OCI-LY1 (cell line): ENCODE measurements around the gene DPRX.

Experiments used
- H2AFZ ChIP-seq: fragments of 200-600 bp; sonication (generic), shearing (Covaris generic); 2 replicates; pipeline ENCODE4 v1.6.0; 2014; ENCODE audit warnings: antibody characterized with exemption, mild to moderate bottlenecking, low read length
- H3F3A ChIP-seq: fragments of 200-600 bp; sonication (generic), shearing (Covaris generic); 2 replicates; pipeline ENCODE4 v1.6.0; 2014; ENCODE audit warnings: mild to moderate bottlenecking, antibody characterized with exemption, low read length, moderate library complexity; ENCODE audit not compliant: insufficient read depth
- H3K27ac ChIP-seq: fragments of 200-600 bp; sonication (generic); 2 replicates; pipeline ENCODE4 v1.5.1; 2014; ENCODE audit warnings: low read length, mixed run types, mild to moderate bottlenecking, low read depth; ENCODE audit not compliant: poor library complexity, severe bottlenecking
- H3K27me3 ChIP-seq: fragments of 200-600 bp; sonication (generic); 2 replicates; pipeline ENCODE4 v1.6.0; 2014; ENCODE audit warnings: antibody characterized with exemption, mild to moderate bottlenecking, low read length, moderate library complexity; ENCODE audit not compliant: insufficient read depth
- H3K36me3 ChIP-seq: fragments of 200-600 bp; sonication (generic); 2 replicates; pipeline ENCODE4 v1.6.1; 2014; ENCODE audit warnings: mild to moderate bottlenecking, antibody characterized with exemption, low read length, moderate library complexity, mixed read lengths; ENCODE audit not compliant: insufficient read depth
- H3K4me1 ChIP-seq: fragments of 200-600 bp; sonication (generic); 2 replicates; pipeline ENCODE4 v1.5.1; 2014; ENCODE audit warnings: mild to moderate bottlenecking, low read length, moderate library complexity; ENCODE audit not compliant: insufficient read depth, severe bottlenecking
- H3K4me2 ChIP-seq: fragments of 200-600 bp; sonication (generic), shearing (Covaris generic); 2 replicates; pipeline ENCODE4 v1.6.1; 2014; ENCODE audit warnings: low read length
- H3K4me3 ChIP-seq: fragments of 200-600 bp; sonication (generic); 2 replicates; pipeline ENCODE4 v1.5.1; 2014; ENCODE audit warnings: low read length, low read depth, mild to moderate bottlenecking, mixed read lengths; ENCODE audit not compliant: poor library complexity, severe bottlenecking
- H3K79me2 ChIP-seq: fragments of 200-600 bp; shearing (Covaris generic); 2 replicates; pipeline ENCODE4 v1.6.1; 2016; ENCODE audit warnings: mixed run types, low read length, mixed read lengths; ENCODE audit not compliant: insufficient read depth
- H3K9ac ChIP-seq: fragments of 200-600 bp; sonication (generic), shearing (Covaris generic); 2 replicates; pipeline ENCODE4 v1.6.1; 2014; ENCODE audit warnings: mild to moderate bottlenecking, low read length, mixed read lengths
- H3K9me2 ChIP-seq: fragments of 200-600 bp; sonication (generic), shearing (Covaris generic); 2 replicates; pipeline ENCODE4 v1.6.1; 2014; ENCODE audit warnings: low read depth, mild to moderate bottlenecking, low read length, mixed read lengths
- H3K9me3 ChIP-seq: fragments of 200-600 bp; shearing (Covaris generic); 2 replicates; pipeline ENCODE4 v1.6.1; 2014; ENCODE audit warnings: low read length, mixed read lengths
- H4K20me1 ChIP-seq: fragments of 200-600 bp; sonication (generic), shearing (Covaris generic); 2 replicates; pipeline ENCODE4 v1.6.0; 2016; ENCODE audit warnings: mild to moderate bottlenecking, low read length; ENCODE audit not compliant: insufficient read depth
- EZH2 ChIP-seq: fragments of 200-600 bp; sonication (generic), shearing (Covaris generic); IDR thresholded peaks from 2 replicates; pipeline ENCODE4 v1.8.0; 2017; ENCODE audit warnings: borderline replicate concordance, mixed run types, mild to moderate bottlenecking, antibody characterized with exemption, low read length, moderate library complexity, mixed read lengths
- TF ChIP-seq, protein P1 (sequence below): fragments of 200-600 bp; sonication (generic), shearing (Covaris generic); IDR thresholded peaks from 2 replicates; pipeline ENCODE4 v1.5.1; 2017; ENCODE audit warnings: mild to moderate bottlenecking, antibody characterized with exemption, low read length, moderate library complexity, mixed read lengths

DPRX gene

DNA sequence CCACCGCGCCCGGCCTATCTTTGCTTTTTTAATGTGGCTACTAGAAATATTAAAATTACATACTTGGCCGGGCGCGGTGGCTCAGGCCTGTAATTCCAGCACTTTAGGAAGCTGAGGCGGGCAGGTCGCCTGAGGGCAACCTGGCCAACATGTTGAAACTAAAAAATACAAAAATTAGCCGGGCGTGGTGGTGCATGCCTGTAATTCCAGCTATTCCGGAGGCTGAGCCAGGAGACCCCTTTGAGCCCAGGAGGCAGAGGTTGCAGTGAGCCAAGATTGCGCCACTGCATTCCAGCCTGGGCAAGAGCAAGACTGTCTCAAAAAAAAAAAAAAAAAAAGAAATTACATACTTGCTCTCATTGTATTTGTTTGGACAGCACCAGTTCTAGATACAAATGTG, 34.8 kb upstream of the DPRX start:
- no peaks in the 10 kb centered on the region for H3K9me3 ChIP-seq
- no peak for TF ChIP-seq EZH2
- TF ChIP-seq, protein P1, sequence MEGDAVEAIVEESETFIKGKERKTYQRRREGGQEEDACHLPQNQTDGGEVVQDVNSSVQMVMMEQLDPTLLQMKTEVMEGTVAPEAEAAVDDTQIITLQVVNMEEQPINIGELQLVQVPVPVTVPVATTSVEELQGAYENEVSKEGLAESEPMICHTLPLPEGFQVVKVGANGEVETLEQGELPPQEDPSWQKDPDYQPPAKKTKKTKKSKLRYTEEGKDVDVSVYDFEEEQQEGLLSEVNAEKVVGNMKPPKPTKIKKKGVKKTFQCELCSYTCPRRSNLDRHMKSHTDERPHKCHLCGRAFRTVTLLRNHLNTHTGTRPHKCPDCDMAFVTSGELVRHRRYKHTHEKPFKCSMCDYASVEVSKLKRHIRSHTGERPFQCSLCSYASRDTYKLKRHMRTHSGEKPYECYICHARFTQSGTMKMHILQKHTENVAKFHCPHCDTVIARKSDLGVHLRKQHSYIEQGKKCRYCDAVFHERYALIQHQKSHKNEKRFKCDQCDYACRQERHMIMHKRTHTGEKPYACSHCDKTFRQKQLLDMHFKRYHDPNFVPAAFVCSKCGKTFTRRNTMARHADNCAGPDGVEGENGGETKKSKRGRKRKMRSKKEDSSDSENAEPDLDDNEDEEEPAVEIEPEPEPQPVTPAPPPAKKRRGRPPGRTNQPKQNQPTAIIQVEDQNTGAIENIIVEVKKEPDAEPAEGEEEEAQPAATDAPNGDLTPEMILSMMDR = no peak
- H3F3A ChIP-seq = no peaks in the 10 kb centered on the region
- no peaks in the 10 kb centered on the region for H3K4me1 ChIP-seq
- no peak overlapping the region for H2AFZ ChIP-seq
- no peaks in the 10 kb centered on the region for H3K9me2 ChIP-seq
- H3K27me3 ChIP-seq = no peaks in the 10 kb centered on the region
- no peaks in the 10 kb centered on the region for H3K79me2 ChIP-seq
- H3K27ac ChIP-seq = no peak overlapping the region
- H3K9ac ChIP-seq = no peak overlapping the region
- H3K4me2 ChIP-seq = no peak overlapping the region
- H3K36me3 ChIP-seq = no peaks in the 10 kb centered on the region
- no peak overlapping the region for H3K4me3 ChIP-seq
- no peaks in the 10 kb centered on the region for H4K20me1 ChIP-seq

DNA sequence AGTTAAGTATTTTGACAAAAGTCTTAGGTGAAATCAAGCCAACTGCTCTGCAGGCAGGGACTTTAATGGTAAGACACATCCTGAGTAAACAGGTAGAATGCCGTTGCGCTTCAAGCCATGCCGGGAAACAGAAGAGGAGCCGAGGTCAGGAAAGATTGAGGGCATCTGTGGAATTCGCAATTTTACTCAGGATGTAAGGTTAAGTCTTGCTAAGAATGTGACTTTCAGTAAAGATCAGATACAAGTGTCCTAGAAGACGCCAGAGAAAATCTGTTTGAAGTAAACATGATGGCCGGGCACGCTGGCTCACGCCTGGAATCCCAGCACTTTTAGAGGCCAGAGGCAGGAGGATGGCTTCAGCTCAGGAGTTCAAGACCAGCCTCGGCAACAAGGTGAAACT, 33.4 kb upstream of the DPRX start:
- Histone ChIP-seq H2AFZ (no peak overlapping the region), H3K79me2 (no peaks in the 10 kb centered on the region), H3K9me3 (no peaks in the 10 kb centered on the region), H3K9me2 (no peaks in the 10 kb centered on the region), H4K20me1 (no peaks in the 10 kb centered on the region), H3K9ac (no peak overlapping the region), H3K27ac (no peak overlapping the region), H3K4me3 (no peak overlapping the region), H3K4me2 (no peak overlapping the region), H3K27me3 (no peaks in the 10 kb centered on the region), H3F3A (no peaks in the 10 kb centered on the region), H3K36me3 (no peaks in the 10 kb centered on the region), H3K4me1 (no peaks in the 10 kb centered on the region)
- TF ChIP-seq EZH2 = no peak
- TF ChIP-seq, protein P1 = no peak

- Histone ChIP-seq H3K4me2 (no peak overlapping the region), H3K9ac (no peak overlapping the region), H3F3A (no peaks in the 10 kb centered on the region), H3K4me1 (no peaks in the 10 kb centered on the region), H3K27me3 (no peaks in the 10 kb centered on the region), H3K4me3 (no peak overlapping the region), H3K27ac (no peak overlapping the region), H4K20me1 (no peaks in the 10 kb centered on the region), H3K9me3 (no peaks in the 10 kb centered on the region), H3K36me3 (no peaks in the 10 kb centered on the region), H3K9me2 (no peaks in the 10 kb centered on the region), H3K79me2 (no peaks in the 10 kb centered on the region), H2AFZ (no peak overlapping the region)
- no peak for TF ChIP-seq EZH2
- TF ChIP-seq, protein P1 = no peak
Observed at GRCh38 chr19:53600217-53600616, 31.6 kb upstream of the DPRX start.
